Measurements from ENCODE around the gene OR51B5.
"Not testable (repeated sequence)": the region's sequence is repeated elsewhere in the genome, so short reads cannot be mapped to it uniquely, and the experiment has no call there.

OR51B5 gene

DNA sequence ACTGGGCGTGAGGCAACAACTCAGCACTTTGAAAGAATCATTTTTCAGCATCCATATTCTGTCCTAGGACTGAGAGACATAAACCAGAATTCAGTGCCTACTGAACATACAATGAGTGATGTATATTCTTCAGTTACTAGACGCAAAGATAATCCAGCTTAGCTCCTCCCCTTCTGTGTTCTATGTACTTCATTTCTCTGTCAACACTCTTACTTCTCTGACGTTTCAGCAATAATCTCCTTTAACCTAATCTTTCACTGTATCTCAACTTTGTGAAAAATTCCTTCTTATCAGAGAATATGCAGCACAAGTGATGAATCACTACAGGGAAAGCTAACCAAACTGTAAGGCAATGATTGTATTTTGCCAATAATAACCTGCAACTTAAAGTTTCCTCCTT, 2.5 kb upstream of the OR51B5 start:
- peaks cover 7% of the 10 kb centered on the region for H3K27me3 Mint-ChIP-seq (ENCODE audit: low read depth)
- no peak overlapping the region for H3K4me3 Mint-ChIP-seq
- H3K4me1 Mint-ChIP-seq, result no peaks in the 10 kb centered on the region
- no peak overlapping the region for H3K27ac Mint-ChIP-seq
- TF ChIP-seq, protein P1, sequence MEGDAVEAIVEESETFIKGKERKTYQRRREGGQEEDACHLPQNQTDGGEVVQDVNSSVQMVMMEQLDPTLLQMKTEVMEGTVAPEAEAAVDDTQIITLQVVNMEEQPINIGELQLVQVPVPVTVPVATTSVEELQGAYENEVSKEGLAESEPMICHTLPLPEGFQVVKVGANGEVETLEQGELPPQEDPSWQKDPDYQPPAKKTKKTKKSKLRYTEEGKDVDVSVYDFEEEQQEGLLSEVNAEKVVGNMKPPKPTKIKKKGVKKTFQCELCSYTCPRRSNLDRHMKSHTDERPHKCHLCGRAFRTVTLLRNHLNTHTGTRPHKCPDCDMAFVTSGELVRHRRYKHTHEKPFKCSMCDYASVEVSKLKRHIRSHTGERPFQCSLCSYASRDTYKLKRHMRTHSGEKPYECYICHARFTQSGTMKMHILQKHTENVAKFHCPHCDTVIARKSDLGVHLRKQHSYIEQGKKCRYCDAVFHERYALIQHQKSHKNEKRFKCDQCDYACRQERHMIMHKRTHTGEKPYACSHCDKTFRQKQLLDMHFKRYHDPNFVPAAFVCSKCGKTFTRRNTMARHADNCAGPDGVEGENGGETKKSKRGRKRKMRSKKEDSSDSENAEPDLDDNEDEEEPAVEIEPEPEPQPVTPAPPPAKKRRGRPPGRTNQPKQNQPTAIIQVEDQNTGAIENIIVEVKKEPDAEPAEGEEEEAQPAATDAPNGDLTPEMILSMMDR (IDR thresholded peaks at IDR 0.05; ENCODE audit: unreplicated experiment in 3 of 3), result no peak
- no peaks in the 10 kb centered on the region for H3K9me3 Mint-ChIP-seq
- no peaks in the 10 kb centered on the region for H3K36me3 Mint-ChIP-seq (ENCODE audit: low read depth)

DNA sequence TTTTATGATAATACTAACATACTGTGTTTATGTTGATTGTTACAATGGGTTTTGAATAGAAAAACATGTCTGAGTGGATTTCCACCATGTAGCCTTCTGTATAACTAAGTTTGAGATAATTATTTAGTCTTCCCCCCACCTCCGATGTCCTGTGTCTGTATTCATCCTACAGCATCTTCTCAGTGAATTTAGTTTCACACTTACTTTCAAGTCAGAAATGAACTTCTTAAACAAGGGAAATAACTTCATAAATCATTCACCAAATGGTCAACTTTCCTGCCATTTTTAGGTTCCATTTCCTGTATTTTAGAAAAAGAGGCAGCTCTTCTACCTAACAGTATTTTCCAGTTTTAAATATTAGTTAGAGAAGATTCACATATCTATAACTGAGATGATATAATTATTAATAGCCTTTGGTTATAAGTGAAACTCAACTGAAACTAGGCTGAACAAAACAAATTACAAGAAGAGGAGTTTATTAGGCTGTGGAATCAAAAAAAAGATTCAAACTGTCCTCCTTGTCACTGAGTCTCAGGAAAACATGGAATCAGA, 3.5 kb downstream of the OR51B5 start:
- TF ChIP-seq, protein P1 (IDR thresholded peaks at IDR 0.05; ENCODE audit: unreplicated experiment in 3 of 3), result no peak
- no peaks in the 10 kb centered on the region for H3K4me1 Mint-ChIP-seq
- no peaks in the 10 kb centered on the region for H3K27me3 Mint-ChIP-seq (ENCODE audit: low read depth)
- no peak overlapping the region for H3K27ac Mint-ChIP-seq
- H3K36me3 Mint-ChIP-seq (ENCODE audit: low read depth), result no peaks in the 10 kb centered on the region
- H3K4me3 Mint-ChIP-seq, result no peak overlapping the region
- no peaks in the 10 kb centered on the region for H3K9me3 Mint-ChIP-seq

DNA sequence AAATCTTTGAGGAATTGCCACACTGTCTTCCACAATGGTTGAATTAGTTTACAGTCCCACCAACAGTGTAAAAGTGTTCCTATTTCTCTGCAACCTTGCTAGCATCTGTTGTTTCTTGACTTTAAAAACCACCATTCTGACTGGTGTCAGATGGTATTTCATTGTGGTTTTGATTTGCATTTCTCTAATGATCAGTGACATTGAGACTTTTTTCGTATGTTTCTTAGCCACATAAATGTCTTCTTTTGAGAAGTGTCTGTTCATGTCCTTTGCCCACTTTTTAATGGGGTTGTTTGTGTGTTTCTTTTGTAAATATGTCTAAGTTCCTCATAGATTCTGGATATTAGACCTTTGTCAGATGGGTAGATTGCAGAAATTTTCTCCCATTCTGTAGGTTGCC, 6.1 kb downstream of the OR51B5 start:
- H3K27ac Mint-ChIP-seq; H3K9me3 Mint-ChIP-seq; H3K27me3 Mint-ChIP-seq (ENCODE audit: low read depth); H3K36me3 Mint-ChIP-seq (ENCODE audit: low read depth); H3K4me1 Mint-ChIP-seq; H3K4me3 Mint-ChIP-seq: not testable (repeated sequence)

DNA sequence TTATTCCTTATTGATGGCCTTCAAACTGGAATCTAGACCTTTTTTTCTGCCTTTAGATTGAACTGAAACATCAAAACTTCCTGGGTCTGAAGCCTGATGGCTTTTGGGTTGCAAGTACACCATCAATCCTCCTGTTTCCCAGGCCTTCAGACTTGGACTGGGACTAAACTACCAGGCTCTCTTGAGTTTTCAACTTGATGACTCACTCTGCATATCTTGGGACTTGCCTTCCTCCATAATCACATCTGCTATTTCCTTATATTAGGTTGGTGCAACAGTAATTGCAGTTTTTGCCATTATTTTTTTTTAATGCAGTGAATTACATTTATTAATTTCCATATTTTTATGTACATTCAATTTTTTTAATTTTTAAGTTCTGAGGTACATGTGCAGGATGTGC, 7.0 kb downstream of the OR51B5 start:
- Mint-ChIP-seq H3K4me1 (no peaks in the 10 kb centered on the region), H3K4me3 (no peak overlapping the region), H3K36me3 (ENCODE audit: low read depth) (no peaks in the 10 kb centered on the region), H3K9me3 (no peaks in the 10 kb centered on the region), H3K27me3 (ENCODE audit: low read depth) (no peaks in the 10 kb centered on the region), H3K27ac (no peak overlapping the region)
- TF ChIP-seq, protein P1 (IDR thresholded peaks at IDR 0.05; ENCODE audit: unreplicated experiment in 3 of 3), result no peak

DNA sequence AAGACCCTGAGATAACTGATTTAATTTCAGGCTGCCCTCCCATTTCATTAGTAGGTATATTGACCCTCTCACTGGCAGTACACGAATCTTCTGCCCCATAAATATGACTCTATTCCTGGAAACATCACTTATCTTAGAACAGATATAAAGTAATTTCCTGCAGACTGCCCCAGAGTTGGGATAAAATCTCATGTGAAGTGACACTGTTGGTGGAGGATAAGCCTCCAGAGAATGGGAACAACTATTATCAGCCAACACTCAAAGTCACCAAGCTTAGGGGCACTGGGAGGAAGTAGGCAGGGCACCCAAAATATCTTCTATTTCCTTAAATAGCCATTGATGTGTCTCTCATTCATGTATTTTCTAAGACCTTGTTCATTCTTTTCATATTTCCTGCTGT, 8.2 kb downstream of the OR51B5 start:
- Mint-ChIP-seq H3K4me1 (no peaks in the 10 kb centered on the region), H3K27ac (no peak overlapping the region), H3K36me3 (ENCODE audit: low read depth) (no peaks in the 10 kb centered on the region), H3K9me3 (no peaks in the 10 kb centered on the region), H3K4me3 (no peak overlapping the region), H3K27me3 (ENCODE audit: low read depth) (no peaks in the 10 kb centered on the region)
- TF ChIP-seq, protein P1 (IDR thresholded peaks at IDR 0.05; ENCODE audit: unreplicated experiment in 3 of 3), result no peak

DNA sequence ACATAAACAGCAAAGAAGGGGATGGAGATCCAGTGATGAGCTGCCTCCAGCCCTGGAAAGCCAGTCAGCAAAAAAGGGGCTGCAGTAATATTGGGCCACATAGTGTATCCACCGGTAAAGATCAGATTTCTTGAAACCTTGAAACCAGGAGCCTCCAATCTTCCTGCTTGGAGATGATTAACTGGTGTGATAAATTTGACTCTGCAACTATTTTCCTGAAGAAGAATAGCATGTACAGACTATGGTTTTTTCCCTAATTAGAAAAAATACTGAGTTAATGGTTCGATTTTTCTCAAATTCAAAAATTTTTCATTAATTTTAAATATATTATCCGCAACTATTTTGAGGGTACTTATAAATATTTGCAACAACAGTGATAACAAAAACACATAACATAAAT, 19.1 kb downstream of the OR51B5 start, which contains the start of gene OR51B2:
Gene OR51B2, minus strand, starts transcription at position 101 of the 400 bp plus-strand sequence. Its CDS starts 0 bp downstream, at position 101.
- H3K4me3 Mint-ChIP-seq, result no peak within 1 kb of the TSS
- H3K4me1 Mint-ChIP-seq, result no peaks in the 10 kb centered on the region
- no peaks in the 10 kb centered on the region for H3K27me3 Mint-ChIP-seq (ENCODE audit: low read depth)
- TF ChIP-seq, protein P1 (IDR thresholded peaks at IDR 0.05; ENCODE audit: unreplicated experiment in 3 of 3), result no peak
- no peaks in the 10 kb centered on the region for H3K36me3 Mint-ChIP-seq (ENCODE audit: low read depth)
- no peak within 1 kb of the TSS for H3K27ac Mint-ChIP-seq
- H3K9me3 Mint-ChIP-seq, result no peaks in the 10 kb centered on the region
